ENCODE results near the gene MX1.

Gene MX1, protein sequence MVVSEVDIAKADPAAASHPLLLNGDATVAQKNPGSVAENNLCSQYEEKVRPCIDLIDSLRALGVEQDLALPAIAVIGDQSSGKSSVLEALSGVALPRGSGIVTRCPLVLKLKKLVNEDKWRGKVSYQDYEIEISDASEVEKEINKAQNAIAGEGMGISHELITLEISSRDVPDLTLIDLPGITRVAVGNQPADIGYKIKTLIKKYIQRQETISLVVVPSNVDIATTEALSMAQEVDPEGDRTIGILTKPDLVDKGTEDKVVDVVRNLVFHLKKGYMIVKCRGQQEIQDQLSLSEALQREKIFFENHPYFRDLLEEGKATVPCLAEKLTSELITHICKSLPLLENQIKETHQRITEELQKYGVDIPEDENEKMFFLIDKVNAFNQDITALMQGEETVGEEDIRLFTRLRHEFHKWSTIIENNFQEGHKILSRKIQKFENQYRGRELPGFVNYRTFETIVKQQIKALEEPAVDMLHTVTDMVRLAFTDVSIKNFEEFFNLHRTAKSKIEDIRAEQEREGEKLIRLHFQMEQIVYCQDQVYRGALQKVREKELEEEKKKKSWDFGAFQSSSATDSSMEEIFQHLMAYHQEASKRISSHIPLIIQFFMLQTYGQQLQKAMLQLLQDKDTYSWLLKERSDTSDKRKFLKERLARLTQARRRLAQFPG

DNA sequence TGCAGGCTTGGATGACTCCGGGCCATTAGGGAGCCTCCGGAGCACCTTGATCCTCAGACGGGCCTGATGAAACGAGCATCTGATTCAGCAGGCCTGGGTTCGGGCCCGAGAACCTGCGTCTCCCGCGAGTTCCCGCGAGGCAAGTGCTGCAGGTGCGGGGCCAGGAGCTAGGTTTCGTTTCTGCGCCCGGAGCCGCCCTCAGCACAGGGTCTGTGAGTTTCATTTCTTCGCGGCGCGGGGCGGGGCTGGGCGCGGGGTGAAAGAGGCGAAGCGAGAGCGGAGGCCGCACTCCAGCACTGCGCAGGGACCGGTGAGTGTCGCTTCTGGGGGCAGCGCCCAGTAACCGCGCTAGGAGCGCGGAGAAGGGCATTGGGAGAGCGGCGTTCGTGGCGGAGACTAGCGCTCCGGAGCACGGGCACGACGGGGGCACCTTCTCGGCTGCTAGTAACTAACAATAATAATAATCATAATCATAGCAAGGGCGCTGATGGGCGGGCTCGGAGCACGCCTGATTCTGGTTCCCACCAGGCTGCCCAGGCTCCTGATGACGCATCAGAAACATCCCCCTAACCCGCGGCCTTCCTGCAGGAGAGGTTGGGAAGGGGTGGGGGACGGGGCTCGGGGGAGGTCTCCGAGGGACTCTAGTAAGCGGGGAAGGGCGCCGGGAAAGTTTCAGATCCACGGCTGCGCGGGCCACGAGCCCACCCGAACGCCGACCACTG is at the start of gene MX1:
TSS of gene MX1 (plus strand) at position 286 of the 722 bp plus-strand sequence. CDS start 5,832 bp downstream, outside the sequence.
- peak; percentile 73 for DNase-seq

DNA sequence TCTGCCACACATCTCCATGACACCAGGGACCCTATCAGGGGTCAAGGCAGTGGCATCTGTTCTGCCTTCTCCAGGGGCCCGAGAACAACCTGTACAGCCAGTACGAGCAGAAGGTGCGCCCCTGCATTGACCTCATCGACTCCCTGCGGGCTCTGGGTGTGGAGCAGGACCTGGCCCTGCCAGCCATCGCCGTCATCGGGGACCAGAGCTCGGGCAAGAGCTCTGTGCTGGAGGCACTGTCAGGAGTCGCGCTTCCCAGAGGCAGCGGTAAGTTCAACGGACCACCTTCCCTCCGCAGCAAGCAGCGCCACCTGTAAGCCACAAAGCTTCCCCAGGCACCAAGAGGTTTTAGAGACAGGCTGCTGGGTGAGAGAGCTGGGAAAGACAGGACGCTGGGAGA is 48.3 kb upstream of the MX1 start:
- in situ Hi-C loops (cut with HindIII; ENCODE audit: low pct_ligation_motif_present, low pct_unique_long_range_greater_than_20kb, low sequenced_read_pairs): no loop called here

More for the DNA sequence above, at the start of gene MX1:
- in situ Hi-C loops (cut with HindIII; ENCODE audit: low pct_ligation_motif_present, low pct_unique_long_range_greater_than_20kb, low sequenced_read_pairs): no loop called here

DNA sequence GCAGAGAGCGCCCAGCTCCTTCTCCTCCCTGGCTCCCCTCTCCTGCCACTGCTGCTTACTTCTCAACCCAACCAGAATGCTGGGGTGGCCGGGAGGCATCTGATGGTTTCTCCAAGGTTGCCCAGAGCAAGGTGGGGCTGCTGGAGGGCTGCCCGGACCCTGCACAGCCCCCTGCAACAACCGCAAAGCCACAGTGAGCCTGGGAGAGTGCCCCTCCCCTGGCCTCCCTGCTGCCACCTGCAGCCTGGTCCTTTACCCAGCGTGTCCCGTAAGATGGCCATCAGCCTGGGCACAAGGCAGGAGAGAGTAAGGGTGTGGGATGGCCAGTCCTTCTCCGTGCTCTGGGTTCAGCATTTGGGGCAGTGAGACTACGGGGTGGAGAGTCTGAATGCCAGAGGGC is 47.2 kb upstream of the MX1 start:
- no peak for DNase-seq
- in situ Hi-C loops (cut with HindIII; ENCODE audit: low pct_ligation_motif_present, low pct_unique_long_range_greater_than_20kb, low sequenced_read_pairs): no loop called here

More for the DNA sequence above, 48.3 kb upstream of the MX1 start:
- DNase-seq: no peak

DNA sequence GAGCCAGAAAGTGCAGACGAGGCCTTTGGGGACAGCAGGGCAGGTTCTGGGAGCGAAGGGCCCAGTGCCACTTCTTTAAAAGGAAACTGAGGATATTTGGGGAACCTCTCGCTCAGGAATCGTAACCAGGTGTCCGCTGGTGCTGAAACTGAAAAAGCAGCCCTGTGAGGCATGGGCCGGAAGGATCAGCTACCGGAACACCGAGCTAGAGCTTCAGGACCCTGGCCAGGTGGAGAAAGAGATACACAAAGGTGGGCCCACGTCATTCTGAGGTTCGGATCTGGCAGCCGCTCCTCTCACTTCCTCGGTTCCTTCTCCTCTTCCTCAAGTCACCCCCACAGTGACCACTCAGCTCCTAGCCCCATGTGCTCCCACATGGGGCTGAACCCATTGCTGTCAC is 46.1 kb upstream of the MX1 start:
- DNase-seq: no peak
- in situ Hi-C loops (cut with HindIII; ENCODE audit: low pct_ligation_motif_present, low pct_unique_long_range_greater_than_20kb, low sequenced_read_pairs): no loop called here

DNA sequence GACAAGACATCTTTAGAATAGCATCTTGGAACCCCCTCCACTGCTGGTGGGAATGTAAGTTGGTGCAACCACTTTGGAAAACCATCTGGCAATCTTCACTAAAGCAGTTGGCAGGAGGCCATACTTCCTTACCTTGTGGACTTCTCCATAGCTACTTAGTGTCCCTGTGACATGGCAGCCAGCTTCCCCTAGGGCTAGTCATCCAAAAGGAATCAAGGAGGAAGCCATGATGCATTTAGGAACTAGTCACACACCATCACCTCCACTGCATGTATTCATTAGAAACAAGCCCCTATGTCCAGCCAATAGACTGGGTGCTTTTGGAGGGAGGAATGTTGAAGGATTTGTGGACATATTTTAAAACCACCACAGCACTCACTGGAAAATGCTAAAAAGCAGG is 44.3 kb upstream of the MX1 start:
- no peak for DNase-seq
- in situ Hi-C loops (cut with HindIII; ENCODE audit: low pct_ligation_motif_present, low pct_unique_long_range_greater_than_20kb, low sequenced_read_pairs): no loop called here

DNA sequence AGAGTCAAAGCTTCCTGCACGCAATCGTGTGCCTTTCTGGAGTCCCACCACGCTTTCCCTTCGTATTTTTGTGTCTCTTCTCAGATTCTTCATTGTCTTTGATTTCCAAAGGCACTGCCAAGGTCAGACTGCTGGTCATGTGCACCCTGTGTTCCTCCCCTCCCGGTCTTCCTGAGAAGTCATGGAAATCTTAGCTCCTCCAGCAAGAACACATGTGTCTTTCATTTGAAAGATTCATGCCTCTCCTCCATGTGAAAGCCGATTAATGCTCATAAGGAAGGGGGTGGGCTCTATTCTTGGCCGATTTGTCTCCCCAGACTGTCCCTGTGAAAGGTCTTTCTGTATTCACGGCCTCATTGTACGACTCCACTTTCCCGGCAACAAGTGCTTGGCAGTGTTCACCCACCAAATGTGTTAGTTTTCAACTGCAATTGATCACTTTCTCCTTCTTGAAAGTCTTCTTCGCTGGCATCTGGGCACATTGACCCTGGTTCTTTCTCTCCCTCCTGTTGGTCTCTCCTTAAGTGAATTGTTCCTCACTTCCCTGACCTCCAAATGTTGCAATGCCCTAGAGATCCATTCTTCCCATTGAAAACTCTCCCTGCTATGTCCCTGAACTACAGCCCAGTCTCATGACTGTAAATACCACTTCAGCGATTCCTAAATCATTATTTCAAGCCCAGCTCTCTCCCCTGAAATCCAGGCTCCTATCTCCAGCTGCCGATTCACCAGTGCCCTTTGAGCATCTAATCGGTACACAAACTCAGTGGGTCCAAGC is 38.8 kb upstream of the MX1 start:
- DNase-seq: no peak
- in situ Hi-C loops (cut with HindIII; ENCODE audit: low pct_ligation_motif_present, low pct_unique_long_range_greater_than_20kb, low sequenced_read_pairs): no loop called here

DNA sequence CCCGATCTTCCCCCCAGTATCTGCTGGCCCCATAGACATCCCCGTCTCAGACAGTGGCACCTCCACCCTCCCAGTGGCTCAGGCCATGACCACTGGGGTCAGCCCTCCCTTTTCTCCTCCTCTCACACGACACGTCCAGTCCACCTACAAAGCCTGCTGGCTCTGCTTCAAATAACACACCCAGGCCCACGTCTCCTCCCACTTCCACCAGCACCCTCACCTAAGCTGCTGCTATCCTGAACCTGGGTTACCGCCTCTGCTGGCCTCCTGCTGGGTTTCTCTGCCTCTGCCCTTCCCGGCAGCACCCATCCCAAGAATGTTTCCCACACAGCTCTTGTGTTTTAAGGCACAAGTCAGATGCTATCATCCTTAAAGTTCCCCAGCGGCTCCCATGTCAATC is 38.2 kb upstream of the MX1 start:
- DNase-seq: no peak
- in situ Hi-C loops (cut with HindIII; ENCODE audit: low pct_ligation_motif_present, low pct_unique_long_range_greater_than_20kb, low sequenced_read_pairs): no loop called here

DNA sequence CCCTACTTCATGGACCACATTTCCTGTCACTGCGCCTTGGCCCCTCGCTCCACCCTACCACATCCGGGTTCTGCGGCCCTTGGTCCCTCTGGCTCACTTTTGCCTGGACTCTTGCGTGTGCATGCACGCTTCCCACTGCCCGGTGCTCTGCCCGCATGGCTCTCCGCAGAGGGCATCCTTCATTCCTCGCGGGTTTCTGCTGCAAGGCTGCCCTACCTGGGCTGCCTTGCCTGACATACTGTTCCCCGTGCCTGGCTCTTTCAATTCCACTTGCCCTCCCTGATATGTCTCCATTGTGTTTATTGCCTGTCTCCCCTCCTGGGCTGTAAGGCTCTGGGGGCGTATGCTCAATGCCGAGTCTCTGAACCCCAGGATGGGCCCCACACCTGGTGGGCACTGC is 37.8 kb upstream of the MX1 start:
- in situ Hi-C loops (cut with HindIII; ENCODE audit: low pct_ligation_motif_present, low pct_unique_long_range_greater_than_20kb, low sequenced_read_pairs): no loop called here
- DNase-seq: no peak

DNA sequence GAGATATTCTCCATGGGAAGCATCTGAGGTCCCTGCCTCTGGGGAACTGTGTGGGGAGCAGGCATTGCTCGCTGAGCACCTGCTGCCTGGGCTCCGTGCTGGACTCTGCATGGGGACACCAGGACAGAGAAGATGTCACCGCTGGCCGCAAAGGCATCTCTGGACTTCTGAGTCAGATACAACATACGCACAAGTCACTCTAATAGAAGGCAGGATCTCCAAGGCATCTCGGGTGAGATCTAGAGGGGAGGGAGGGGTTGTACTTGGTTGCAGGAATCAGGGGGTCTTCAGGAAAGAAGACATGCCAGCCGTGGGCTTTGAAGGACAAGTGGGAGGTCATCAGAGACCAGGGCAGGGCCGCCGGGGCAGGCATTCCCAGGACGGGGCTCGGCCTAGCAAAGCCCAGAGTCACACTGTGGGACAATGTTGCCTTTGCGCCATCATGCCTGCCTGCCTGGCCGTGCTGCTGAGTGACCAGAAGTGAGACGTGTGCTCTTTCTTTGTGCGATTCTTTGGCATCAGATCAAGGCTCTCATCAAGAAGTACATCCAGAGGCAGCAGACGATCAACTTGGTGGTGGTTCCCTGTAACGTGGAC is 35.9 kb upstream of the MX1 start:
- in situ Hi-C loops (cut with HindIII; ENCODE audit: low pct_ligation_motif_present, low pct_unique_long_range_greater_than_20kb, low sequenced_read_pairs): no loop called here

DNA sequence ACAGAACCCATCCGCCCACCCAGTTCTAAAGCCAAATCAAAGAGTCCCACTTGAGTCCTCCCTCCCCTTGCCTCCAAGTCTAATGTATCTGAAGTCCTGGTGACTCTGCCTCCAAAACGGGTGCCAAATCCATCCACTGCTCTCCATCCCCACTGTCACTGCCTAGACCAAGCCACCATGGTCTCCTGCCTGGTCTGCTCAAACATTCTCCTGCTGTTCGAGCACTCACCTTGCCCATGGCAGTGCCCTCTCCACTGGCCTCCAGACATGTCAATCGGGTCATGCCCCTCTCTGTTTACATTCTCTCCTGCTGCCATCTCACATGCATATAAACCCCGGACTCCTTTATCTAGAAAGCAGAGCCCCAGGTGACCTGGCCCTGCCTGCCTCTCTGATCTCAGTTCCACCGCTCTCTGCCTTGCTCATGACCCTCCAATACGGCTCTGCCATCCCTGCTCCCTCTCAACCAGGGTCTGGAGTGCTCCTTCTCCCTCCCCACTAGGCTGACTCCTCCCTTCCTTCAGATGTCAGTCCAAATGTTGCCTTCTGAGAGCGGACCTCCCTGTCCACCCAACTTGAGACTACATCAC is 32.1 kb upstream of the MX1 start:
- no peak for DNase-seq
- in situ Hi-C loops (cut with HindIII; ENCODE audit: low pct_ligation_motif_present, low pct_unique_long_range_greater_than_20kb, low sequenced_read_pairs): no loop called here

More for the DNA sequence above, 35.9 kb upstream of the MX1 start:
- DNase-seq: no peak

DNA sequence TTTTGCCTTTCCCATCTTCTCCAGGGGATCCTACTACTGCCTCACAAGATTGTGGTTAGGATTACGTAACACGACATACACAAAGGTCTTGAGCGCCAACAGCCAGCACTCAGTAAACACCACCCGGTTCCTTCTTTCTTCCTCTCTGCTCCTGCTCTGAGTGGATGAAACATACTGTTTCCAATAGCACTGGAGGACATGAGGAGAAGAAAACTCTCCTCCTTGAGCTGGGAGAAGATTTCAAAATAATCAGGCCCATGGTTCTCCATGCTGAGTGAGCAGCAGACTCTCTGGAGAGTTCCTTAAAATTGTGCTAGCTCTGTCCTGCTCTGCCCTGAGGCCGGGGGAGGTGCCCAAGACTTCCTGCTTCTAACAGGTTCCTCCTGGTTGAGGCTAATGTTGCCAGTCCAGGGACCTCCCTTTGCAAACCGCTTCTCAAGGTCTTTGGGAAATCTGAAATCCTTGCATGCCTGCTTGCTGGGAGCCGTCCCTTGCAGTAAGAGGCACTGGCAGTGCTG is 29.4 kb upstream of the MX1 start:
- DNase-seq: no peak
- in situ Hi-C loops (cut with HindIII; ENCODE audit: low pct_ligation_motif_present, low pct_unique_long_range_greater_than_20kb, low sequenced_read_pairs): no loop called here

DNA sequence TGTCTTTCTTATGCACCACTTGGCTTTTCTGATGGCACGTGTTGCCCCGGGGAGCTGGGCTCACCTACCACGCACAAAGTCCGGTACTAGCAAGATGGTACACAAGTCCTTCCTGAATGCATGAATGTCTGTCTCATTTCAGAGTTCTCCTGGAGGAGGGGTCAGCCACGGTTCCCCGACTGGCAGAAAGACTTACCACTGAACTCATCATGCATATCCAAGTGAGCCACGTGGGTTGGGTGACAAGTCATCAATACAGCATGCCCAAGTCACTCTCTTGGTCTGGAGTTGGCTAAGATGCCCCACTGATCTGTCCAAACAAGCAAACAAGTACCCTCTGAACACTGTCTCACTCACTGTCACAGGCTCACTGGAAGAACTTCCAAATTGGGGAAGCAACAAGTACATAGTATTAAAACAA is 28.6 kb upstream of the MX1 start:
- no peak for DNase-seq
- in situ Hi-C loops (cut with HindIII; ENCODE audit: low pct_ligation_motif_present, low pct_unique_long_range_greater_than_20kb, low sequenced_read_pairs): no loop called here

DNA sequence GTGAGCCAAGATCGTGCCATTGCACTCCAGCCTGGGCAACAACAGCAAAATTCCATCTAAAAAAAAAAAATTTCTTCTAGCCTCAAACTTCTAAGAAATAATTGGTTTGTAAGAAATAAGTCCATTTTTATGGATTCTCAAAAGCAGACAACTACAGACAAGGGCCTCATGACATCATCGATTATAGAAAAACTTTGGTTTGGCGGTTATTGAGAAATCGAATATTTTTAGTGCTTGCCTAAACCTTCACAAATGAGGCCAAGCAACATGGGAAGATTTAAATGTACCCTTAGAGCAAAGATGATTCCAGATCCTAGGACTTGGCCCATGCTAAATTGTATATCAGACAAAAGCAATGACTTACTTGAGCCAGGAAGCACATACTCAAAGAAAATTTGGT is 27.8 kb upstream of the MX1 start:
- in situ Hi-C loops (cut with HindIII; ENCODE audit: low pct_ligation_motif_present, low pct_unique_long_range_greater_than_20kb, low sequenced_read_pairs): no loop called here
- DNase-seq: no peak

DNA sequence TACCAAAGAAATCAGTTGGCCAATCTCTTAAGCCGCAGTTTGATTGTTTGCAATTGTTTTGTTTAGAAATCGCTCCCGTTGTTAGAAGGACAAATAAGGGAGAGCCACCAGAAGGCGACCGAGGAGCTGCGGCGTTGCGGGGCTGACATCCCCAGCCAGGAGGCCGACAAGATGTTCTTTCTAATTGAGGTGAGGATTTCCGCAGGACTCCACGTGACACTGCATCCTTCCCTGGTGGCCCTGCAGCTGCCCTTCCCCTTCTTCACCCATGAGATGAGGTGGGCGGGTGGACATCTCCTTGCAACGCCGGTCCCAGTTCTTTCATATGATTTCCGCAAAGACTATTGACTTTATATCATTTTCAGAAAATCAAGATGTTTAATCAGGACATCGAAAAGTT is 27.2 kb upstream of the MX1 start:
- in situ Hi-C loops (cut with HindIII; ENCODE audit: low pct_ligation_motif_present, low pct_unique_long_range_greater_than_20kb, low sequenced_read_pairs): no loop called here

DNA sequence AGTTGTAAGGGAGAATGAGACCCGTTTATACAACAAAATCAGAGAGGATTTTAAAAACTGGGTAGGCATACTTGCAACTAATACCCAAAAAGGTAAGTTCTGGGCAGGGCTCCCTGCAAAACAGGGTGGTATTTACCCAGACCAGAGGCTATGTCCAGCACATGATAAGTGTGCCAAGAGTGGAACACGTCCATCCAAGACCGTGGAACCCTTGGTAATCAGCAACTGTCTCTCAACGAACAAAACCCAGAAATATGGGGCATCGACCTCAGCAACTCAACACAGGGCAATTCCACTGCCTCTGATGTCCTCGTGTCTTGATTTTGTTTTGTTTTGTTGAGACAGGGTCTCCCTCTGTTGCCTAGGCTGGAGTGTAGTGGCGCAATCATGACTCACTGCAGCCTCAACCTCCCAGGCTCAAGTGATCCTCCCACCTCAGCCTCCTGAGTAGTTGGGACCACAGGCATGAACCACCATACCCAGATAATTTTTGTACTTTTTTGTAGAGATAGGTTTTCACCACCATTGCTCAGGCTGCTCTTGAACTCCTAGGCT is 26.7 kb upstream of the MX1 start:
- in situ Hi-C loops (cut with HindIII; ENCODE audit: low pct_ligation_motif_present, low pct_unique_long_range_greater_than_20kb, low sequenced_read_pairs): no loop called here
- no peak for DNase-seq

More for the DNA sequence above, 27.2 kb upstream of the MX1 start:
- no peak for DNase-seq

DNA sequence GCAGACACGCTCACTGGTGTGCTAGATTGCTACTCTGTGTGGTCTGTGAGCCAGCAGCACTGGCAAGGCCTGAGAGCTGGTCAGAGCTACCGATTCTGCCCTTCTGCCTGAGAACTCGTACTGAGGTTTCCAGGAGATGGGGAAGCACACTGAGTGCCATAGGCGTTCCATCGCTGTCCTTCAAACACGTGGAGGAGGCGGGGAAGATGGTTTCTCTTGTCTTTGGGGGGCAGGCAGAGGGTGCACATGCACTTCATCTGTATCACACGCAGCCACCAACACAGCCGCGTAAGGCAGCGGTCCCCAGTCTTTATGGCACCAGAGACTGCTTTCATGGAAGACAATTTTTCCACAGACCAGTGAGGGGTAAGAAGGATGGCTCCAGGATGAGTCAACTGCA is 23.8 kb upstream of the MX1 start:
- in situ Hi-C loops (cut with HindIII; ENCODE audit: low pct_ligation_motif_present, low pct_unique_long_range_greater_than_20kb, low sequenced_read_pairs): no loop called here
- no peak for DNase-seq

DNA sequence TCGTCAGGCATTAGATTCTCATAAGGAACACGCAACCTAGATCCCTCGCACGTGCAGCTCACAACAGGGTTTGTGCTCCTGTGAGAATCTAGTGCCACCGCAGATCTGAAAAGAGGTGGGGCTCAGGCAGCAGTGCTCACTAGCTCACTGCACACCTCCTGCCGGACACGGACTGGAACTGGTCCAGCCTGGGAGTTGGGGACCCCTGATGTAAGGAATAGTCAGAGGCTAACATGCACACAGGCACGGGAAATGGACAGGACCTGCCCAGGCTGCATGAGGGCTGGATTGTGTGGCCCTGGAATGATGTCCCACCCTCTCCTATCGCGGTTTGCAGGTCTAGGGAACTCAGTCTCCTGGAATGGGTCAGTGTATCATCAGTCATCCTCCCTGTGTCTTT is 23.2 kb upstream of the MX1 start:
- in situ Hi-C loops (cut with HindIII; ENCODE audit: low pct_ligation_motif_present, low pct_unique_long_range_greater_than_20kb, low sequenced_read_pairs): no loop called here
- no peak for DNase-seq

DNA sequence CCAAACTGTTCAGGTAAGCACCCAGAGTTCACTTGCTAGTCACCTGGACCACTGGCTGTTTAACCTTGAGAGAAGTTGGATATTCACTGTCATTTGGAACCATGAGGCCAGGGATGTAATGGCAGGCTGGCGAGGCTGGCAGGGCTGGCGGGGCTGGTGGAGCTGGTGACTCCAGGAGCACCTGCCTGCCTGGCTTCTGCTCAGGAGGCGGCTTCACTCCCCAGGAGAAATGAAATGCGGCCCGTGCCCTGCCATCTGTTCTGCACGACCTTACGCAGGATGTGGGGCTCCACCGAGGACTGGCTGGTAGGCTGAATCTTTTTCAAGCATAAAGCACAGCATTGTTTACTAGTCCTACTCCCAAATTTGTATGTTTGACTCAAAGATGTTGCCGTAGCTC is 22.7 kb upstream of the MX1 start:
- DNase-seq: no peak
- in situ Hi-C loops (cut with HindIII; ENCODE audit: low pct_ligation_motif_present, low pct_unique_long_range_greater_than_20kb, low sequenced_read_pairs): no loop called here

Data from ACHN (cell line).